ENCODE results near the gene NUDT9.
"Not testable (repeated sequence)": the region's sequence is repeated elsewhere in the genome, so short reads cannot be mapped to it uniquely, and the experiment has no call there.

DNA sequence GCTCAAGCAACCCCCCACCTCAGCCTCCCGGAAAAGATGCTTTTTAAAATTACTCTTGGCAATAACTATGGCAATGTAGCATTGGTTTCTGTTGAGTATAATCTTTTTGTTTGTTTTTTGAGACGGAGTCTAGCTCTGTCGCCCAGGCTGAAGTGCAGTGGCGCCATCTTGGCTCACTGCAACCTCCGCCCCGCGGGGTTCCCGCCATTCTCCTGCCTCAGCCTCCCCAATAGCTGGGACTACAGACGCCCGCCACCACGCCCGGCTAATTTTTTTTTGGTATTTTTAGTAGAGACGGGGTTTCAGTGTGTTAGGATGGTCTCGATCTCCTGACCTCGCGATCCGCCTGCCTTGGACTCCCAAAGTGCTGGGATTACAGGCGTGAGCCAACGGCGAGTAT lies 32.3 kb upstream of the NUDT9 start:
- TF ChIP-seq, protein P1, sequence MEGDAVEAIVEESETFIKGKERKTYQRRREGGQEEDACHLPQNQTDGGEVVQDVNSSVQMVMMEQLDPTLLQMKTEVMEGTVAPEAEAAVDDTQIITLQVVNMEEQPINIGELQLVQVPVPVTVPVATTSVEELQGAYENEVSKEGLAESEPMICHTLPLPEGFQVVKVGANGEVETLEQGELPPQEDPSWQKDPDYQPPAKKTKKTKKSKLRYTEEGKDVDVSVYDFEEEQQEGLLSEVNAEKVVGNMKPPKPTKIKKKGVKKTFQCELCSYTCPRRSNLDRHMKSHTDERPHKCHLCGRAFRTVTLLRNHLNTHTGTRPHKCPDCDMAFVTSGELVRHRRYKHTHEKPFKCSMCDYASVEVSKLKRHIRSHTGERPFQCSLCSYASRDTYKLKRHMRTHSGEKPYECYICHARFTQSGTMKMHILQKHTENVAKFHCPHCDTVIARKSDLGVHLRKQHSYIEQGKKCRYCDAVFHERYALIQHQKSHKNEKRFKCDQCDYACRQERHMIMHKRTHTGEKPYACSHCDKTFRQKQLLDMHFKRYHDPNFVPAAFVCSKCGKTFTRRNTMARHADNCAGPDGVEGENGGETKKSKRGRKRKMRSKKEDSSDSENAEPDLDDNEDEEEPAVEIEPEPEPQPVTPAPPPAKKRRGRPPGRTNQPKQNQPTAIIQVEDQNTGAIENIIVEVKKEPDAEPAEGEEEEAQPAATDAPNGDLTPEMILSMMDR (IDR thresholded peaks at IDR 0.05): not testable (repeated sequence)
- TF ChIP-seq EZH2, EZH2phosphoT487 (IDR thresholded peaks at IDR 0.05): not testable (repeated sequence)
